ENCODE results near the gene GPLD1. TPM values are rescaled to one million over a fixed set of nuclear protein-coding genes. Genes with fewer than 3 reads are reported as not detected.

The GPLD1 gene
- total and polyA plus RNA-seq, 2 experiments from 2014 or later: 3.8 to 11.1 TPM

DNA sequence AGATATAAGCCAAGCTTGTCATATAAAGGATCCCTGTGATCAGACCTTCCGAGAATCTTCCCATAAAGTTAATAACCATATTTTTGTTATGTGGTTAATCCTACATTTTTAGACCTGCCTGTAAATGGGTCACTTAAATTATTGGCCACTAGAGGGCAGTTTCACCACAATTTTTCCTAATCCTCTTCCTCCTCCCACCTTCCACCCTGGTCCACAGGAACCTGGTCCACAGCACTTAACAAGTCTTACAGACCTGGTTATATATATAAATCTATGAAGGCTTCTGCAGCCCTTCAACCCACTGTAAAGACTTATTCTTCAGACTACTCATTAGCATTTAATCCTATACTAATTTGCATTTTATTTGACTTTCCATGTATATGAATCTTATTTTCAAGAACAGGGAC is 58.3 kb downstream of the GPLD1 start:
- TF ChIP-seq JUNB (IDR thresholded peaks at IDR 0.05; ENCODE audit: unreplicated experiment) (no peak), REST (IDR thresholded peaks at IDR 0.05; ENCODE audit: unreplicated experiment) (no peak)
- TF ChIP-seq, protein P1, sequence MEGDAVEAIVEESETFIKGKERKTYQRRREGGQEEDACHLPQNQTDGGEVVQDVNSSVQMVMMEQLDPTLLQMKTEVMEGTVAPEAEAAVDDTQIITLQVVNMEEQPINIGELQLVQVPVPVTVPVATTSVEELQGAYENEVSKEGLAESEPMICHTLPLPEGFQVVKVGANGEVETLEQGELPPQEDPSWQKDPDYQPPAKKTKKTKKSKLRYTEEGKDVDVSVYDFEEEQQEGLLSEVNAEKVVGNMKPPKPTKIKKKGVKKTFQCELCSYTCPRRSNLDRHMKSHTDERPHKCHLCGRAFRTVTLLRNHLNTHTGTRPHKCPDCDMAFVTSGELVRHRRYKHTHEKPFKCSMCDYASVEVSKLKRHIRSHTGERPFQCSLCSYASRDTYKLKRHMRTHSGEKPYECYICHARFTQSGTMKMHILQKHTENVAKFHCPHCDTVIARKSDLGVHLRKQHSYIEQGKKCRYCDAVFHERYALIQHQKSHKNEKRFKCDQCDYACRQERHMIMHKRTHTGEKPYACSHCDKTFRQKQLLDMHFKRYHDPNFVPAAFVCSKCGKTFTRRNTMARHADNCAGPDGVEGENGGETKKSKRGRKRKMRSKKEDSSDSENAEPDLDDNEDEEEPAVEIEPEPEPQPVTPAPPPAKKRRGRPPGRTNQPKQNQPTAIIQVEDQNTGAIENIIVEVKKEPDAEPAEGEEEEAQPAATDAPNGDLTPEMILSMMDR (conservative IDR thresholded peaks at IDR 0.05; ENCODE audit: low read depth in 2 of 2): peak; percentile 73 to 85

GRCh38 chr6:24430086-24430485 is 59.3 kb downstream of the GPLD1 start:
- H3K27ac Mint-ChIP-seq: no peak overlapping the region
- TF ChIP-seq CREB1 (CRISPR knock-in tag; IDR thresholded peaks at IDR 0.05; ENCODE audit: low read depth) (no peak), ETS1 (IDR thresholded peaks at IDR 0.05) (no peak), JUNB (IDR thresholded peaks at IDR 0.05; ENCODE audit: unreplicated experiment) (no peak), NANOG (IDR thresholded peaks at IDR 0.05; ENCODE audit: borderline replicate concordance) (no peak)
- TF ChIP-seq, protein P2, sequence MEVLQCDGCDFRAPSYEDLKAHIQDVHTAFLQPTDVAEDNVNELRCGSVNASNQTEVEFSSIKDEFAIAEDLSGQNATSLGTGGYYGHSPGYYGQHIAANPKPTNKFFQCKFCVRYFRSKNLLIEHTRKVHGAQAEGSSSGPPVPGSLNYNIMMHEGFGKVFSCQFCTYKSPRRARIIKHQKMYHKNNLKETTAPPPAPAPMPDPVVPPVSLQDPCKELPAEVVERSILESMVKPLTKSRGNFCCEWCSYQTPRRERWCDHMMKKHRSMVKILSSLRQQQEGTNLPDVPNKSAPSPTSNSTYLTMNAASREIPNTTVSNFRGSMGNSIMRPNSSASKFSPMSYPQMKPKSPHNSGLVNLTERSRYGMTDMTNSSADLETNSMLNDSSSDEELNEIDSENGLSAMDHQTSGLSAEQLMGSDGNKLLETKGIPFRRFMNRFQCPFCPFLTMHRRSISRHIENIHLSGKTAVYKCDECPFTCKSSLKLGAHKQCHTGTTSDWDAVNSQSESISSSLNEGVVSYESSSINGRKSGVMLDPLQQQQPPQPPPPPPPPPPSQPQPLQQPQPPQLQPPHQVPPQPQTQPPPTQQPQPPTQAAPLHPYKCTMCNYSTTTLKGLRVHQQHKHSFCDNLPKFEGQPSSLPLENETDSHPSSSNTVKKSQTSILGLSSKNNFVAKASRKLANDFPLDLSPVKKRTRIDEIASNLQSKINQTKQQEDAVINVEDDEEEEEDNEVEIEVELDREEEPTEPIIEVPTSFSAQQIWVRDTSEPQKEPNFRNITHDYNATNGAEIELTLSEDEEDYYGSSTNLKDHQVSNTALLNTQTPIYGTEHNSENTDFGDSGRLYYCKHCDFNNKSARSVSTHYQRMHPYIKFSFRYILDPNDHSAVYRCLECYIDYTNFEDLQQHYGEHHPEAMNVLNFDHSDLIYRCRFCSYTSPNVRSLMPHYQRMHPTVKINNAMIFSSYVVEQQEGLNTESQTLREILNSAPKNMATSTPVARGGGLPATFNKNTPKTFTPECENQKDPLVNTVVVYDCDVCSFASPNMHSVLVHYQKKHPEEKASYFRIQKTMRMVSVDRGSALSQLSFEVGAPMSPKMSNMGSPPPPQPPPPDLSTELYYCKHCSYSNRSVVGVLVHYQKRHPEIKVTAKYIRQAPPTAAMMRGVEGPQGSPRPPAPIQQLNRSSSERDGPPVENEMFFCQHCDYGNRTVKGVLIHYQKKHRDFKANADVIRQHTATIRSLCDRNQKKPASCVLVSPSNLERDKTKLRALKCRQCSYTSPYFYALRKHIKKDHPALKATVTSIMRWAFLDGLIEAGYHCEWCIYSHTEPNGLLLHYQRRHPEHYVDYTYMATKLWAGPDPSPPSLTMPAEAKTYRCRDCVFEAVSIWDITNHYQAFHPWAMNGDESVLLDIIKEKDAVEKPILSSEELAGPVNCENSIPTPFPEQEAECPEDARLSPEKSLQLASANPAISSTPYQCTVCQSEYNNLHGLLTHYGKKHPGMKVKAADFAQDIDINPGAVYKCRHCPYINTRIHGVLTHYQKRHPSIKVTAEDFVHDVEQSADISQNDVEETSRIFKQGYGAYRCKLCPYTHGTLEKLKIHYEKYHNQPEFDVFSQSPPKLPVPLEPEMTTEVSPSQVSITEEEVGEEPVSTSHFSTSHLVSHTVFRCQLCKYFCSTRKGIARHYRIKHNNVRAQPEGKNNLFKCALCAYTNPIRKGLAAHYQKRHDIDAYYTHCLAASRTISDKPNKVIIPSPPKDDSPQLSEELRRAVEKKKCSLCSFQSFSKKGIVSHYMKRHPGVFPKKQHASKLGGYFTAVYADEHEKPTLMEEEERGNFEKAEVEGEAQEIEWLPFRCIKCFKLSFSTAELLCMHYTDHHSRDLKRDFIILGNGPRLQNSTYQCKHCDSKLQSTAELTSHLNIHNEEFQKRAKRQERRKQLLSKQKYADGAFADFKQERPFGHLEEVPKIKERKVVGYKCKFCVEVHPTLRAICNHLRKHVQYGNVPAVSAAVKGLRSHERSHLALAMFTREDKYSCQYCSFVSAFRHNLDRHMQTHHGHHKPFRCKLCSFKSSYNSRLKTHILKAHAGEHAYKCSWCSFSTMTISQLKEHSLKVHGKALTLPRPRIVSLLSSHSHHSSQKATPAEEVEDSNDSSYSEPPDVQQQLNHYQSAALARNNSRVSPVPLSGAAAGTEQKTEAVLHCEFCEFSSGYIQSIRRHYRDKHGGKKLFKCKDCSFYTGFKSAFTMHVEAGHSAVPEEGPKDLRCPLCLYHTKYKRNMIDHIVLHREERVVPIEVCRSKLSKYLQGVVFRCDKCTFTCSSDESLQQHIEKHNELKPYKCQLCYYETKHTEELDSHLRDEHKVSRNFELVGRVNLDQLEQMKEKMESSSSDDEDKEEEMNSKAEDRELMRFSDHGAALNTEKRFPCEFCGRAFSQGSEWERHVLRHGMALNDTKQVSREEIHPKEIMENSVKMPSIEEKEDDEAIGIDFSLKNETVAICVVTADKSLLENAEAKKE (CRISPR knock-in tag; IDR thresholded peaks at IDR 0.05): no peak

More for the DNA sequence above, 58.3 kb downstream of the GPLD1 start:
- H3K27ac ChIP-seq (ENCODE audit: low read depth): no peak overlapping the region
- H3F3A ChIP-seq (replicated peaks; ENCODE audit: low read depth): 0 out of 2 replicates have a peak, but pooled peaks cover under 1% of the 10 kb centered on the region
- H3K4me3 ChIP-seq: no peak overlapping the region
- Mint-ChIP-seq H3K4me1 (no peaks in the 10 kb centered on the region), H3K27ac (no peak overlapping the region), H3K4me3 (no peak overlapping the region), H3K27me3 (ENCODE audit: insufficient read depth, low read depth, poor library complexity) (peaks cover 4% of the 10 kb centered on the region), H3K9me3 (no peaks in the 10 kb centered on the region), H3K36me3 (ENCODE audit: low read depth) (peaks cover 16% of the 10 kb centered on the region; the same call in 2 of the 3 replicates)
- no peaks in the 10 kb centered on the region for H4K20me1 ChIP-seq (replicated peaks; ENCODE audit: insufficient read depth)
- H3K36me3 ChIP-seq (ENCODE audit: insufficient read depth): no peaks in the 10 kb centered on the region
- no peaks in the 10 kb centered on the region for H3K27me3 ChIP-seq (ENCODE audit: insufficient read depth)
- DNase-seq (ENCODE audit: low spot score) (peak; percentile 72), ATAC-seq (peak; percentile 57)
- H3K9me2 ChIP-seq (ENCODE audit: insufficient read depth): no peaks in the 10 kb centered on the region
- no peaks in the 10 kb centered on the region for H3K79me2 ChIP-seq (replicated peaks; ENCODE audit: insufficient read depth)
- H3K4me2 ChIP-seq: no peak overlapping the region
- no peak overlapping the region for H2AFZ ChIP-seq
- H3K4me1 ChIP-seq (ENCODE audit: insufficient read depth): no peaks in the 10 kb centered on the region

More at GRCh38 chr6:24430086-24430485, 59.3 kb downstream of the GPLD1 start:
- no peak overlapping the region for H3K4me2 ChIP-seq
- peaks cover 20% of the 10 kb centered on the region; the same call in 2 of the 3 replicates for H3K36me3 Mint-ChIP-seq (ENCODE audit: low read depth)
- H4K20me1 ChIP-seq (replicated peaks; ENCODE audit: insufficient read depth): no peaks in the 10 kb centered on the region
- ATAC-seq: no peak
- H3K4me3 ChIP-seq: no peak overlapping the region
- no peaks in the 10 kb centered on the region for H3K4me1 Mint-ChIP-seq
- H3K9me2 ChIP-seq (ENCODE audit: insufficient read depth): no peaks in the 10 kb centered on the region
- H3K27ac ChIP-seq (ENCODE audit: low read depth): no peak overlapping the region
- peaks cover 4% of the 10 kb centered on the region for H3K27me3 Mint-ChIP-seq (ENCODE audit: insufficient read depth, low read depth, poor library complexity)
- no peaks in the 10 kb centered on the region for H3K79me2 ChIP-seq (replicated peaks; ENCODE audit: insufficient read depth)
- H2AFZ ChIP-seq: no peak overlapping the region
- H3F3A ChIP-seq (replicated peaks; ENCODE audit: low read depth): peaks cover 4% of the 10 kb centered on the region; the same call in 1 of the 2 replicates
- no peaks in the 10 kb centered on the region for H3K4me1 ChIP-seq (ENCODE audit: insufficient read depth)
- peaks cover 4% of the 10 kb centered on the region; the same call in 1 of the 2 replicates for H3K36me3 ChIP-seq (ENCODE audit: insufficient read depth)
- no peak for DNase-seq (ENCODE audit: low spot score)
- no peaks in the 10 kb centered on the region for H3K9me3 Mint-ChIP-seq
- no peaks in the 10 kb centered on the region for H3K27me3 ChIP-seq (ENCODE audit: insufficient read depth)
- no peak overlapping the region for H3K4me3 Mint-ChIP-seq

All from GM23338 (cell line).